GM19395 (cell line): ENCODE results near the gene LEMD2.

ENCODE experiments used
- ATAC-seq: cut with Tn5 transposase; IDR thresholded peaks from one replicate; pipeline ENCODE4 v1.9.1; 2021; ENCODE audit warnings: mild to moderate bottlenecking, moderate library complexity; ENCODE audit not compliant: unreplicated experiment

The LEMD2 gene

DNA sequence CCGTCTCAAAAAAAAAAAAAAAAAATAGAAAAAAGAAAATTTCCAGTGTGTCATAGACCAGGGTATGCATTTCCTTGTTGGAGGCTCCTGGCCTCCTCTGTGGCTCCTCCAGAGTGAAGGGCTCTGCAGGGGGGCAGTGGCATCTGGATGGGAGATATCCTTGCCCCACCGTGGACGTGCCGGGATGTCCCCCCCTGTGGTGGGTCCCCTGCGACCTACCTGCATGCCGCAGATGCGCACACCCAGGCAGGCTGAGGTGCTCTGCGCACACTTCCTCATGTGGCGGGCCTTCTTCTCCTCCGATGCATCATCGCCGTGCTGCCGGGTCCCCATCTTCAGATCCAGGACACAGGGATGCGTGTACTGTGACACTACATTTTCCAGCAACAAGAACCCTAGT lies 63.7 kb downstream of the LEMD2 start:
- no peak for ATAC-seq

DNA sequence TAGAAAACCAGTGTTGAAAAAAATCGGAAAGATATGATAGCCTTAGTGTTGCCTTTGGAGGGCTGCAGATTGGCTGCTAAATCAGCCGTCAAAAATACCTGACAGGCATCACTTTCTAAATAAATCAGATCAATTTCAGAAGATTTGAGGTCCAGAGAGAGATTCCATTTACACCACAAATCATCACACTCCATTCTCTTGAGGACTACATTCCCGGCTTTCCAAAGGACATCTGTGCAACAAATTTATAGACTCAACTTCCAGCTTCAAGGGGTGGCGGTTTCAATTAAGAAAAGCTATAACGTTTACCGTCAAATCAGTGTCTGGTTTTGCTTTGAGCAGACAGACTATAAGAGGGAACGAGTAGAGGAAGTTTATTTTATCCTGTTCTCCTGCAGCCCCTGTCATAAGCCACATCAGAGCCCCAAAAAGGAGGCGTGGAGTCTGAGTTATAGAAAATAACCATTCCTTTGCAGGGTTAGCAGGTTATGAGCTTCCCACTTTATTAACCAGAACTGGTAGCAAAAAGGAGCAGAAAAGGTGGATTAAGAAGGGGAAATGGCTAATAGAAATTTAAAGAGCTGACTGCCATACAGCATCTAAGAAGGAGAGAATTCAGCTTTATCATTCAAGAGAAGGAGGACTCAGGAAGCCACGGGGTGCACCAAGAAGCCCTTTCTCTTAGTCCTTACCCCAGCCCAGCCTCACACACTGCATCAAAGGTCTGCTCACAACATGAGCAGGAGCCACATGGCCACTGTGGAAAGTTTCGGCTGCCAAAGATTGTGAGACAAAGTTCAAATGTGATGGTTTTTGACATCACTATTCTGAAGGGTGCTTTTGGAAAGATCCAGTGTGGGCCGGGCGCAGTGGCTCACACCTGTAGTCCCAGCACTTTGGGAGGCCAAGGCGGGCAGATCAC lies 64.6 kb downstream of the LEMD2 start:
- ATAC-seq = no peak

DNA sequence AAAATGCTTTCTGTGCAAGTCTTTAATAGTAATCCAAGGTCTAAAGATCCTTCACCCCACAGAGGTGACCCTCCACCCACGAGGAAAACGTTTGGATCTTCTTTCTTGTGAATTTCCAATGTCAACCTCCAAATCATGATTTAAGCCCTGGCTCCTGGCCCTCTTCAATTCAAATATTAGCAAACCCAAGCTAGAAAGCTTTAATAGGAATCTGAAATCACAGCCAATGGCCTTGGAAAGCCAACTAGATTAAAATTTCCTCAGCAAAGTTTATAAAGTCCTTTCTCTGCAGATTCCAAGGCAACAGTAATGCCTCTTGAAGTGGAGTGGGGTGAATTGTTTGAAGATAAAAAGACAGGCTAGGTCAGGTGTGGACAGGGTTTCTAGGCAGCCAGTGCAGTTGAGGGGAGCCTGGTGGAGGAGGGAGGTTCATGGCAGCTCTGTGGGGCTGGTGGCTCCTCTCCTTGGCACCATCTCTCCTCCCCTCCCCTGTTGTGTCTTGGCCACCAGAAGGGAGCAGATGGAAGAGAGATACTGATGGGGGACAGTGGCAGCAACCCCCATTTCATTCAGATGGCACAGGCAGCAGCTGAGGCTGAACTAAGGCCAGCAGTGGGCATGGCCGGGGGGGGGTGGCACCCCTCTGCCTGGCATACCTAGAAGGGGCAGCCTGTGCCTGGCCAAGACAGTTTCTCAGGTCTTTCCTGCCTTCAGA lies 65.4 kb downstream of the LEMD2 start:
- ATAC-seq = no peak

DNA sequence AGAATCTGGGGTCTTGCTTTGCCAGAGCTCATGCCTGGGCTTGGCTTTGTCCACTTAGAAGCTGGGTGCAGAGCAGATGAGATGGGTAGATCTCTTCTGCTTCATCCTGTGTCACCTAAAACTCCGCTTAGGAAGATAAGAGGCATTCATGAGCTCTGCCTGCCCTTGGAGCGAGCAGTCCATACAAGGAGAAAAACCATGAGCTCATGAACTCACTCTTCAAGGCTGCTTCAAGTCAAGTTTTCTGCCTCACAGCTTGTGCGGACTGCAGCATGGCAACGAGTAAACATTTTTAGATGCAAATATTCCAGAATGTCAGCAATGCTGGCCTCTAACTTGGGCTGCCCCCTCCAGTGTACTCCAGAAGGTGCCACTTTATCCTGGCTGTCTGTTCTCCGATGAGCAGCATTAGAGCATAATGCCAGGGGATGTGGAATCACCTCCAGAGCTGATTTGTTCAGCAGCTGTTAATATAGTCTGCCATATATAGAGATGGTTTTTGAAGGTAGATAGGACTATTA lies 66.8 kb downstream of the LEMD2 start:
- ATAC-seq = no peak

DNA sequence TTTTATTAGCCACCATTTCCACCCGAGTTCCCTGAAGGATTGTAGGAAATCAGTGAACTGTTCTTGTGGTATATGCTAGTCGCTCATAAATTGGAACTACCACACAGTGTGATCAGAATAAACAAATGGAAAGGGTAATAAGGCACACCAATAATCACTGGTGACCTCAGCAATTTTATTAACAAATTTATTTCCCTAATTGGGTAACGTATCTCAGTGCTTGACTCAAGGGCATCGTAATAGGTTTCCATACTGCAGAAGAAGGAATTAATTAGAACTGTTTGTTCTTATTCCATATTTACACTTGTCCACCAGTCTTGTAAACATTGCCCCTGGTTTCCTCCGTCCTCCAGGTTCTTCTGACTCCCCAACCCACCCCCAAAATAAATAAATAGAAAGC lies 67.4 kb downstream of the LEMD2 start:
- no peak for ATAC-seq
